IPS-NIHi11 (cell line): Measurements from ENCODE around the gene INSM1.
"Not testable (repeated sequence)": the region's sequence is repeated elsewhere in the genome, so short reads cannot be mapped to it uniquely, and the experiment has no call there.

Experiments
- DNase-seq: peaks from one replicate; pipeline ENCODE4 v3.0.0; 2012; ENCODE audit warnings: mixed read lengths, low spot score

The INSM1 gene, protein sequence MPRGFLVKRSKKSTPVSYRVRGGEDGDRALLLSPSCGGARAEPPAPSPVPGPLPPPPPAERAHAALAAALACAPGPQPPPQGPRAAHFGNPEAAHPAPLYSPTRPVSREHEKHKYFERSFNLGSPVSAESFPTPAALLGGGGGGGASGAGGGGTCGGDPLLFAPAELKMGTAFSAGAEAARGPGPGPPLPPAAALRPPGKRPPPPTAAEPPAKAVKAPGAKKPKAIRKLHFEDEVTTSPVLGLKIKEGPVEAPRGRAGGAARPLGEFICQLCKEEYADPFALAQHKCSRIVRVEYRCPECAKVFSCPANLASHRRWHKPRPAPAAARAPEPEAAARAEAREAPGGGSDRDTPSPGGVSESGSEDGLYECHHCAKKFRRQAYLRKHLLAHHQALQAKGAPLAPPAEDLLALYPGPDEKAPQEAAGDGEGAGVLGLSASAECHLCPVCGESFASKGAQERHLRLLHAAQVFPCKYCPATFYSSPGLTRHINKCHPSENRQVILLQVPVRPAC

DNA sequence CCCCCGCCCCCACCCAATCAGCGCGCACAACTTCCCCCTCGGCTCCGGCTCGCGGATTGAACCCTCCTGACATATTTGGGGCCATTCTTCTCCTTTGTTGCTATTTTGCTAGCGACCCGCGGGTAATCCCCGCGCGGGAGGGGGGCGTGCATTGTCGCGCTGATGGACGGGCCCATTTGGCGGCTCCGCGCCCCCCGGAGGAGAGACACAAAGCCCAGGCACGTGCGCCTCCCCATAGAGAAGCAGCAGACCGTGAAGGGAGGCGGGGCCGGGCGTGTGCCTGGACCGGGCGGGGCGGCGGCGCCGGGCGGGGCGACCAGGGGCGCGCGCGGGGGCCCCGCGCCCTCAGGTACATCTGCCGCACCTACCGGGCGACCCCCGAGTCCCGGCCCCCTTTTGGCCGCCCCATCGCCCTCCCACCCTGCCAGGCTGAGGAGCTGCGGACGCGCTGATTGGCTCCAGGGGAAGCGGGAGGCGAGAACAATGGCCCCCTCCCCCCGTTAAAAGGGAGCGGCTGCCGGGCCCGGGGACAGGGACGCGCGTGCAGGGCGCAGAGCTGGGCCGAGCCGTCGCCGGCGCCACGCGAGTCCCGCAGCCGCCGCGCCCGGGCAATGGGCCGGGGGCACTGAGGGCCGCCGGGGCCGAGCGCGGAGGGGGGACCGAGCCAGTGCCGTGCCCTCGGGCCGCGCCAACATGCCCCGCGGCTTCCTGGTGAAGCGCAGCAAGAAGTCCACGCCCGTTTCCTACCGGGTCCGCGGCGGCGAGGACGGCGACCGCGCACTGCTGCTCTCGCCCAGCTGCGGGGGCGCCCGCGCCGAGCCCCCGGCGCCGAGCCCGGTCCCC lies at the start of gene INSM1:
Gene INSM1, plus strand, starts transcription at position 530 of the 843 bp plus-strand sequence. Its CDS starts 164 bp downstream, at position 694.
- DNase-seq: peak; percentile 61

DNA sequence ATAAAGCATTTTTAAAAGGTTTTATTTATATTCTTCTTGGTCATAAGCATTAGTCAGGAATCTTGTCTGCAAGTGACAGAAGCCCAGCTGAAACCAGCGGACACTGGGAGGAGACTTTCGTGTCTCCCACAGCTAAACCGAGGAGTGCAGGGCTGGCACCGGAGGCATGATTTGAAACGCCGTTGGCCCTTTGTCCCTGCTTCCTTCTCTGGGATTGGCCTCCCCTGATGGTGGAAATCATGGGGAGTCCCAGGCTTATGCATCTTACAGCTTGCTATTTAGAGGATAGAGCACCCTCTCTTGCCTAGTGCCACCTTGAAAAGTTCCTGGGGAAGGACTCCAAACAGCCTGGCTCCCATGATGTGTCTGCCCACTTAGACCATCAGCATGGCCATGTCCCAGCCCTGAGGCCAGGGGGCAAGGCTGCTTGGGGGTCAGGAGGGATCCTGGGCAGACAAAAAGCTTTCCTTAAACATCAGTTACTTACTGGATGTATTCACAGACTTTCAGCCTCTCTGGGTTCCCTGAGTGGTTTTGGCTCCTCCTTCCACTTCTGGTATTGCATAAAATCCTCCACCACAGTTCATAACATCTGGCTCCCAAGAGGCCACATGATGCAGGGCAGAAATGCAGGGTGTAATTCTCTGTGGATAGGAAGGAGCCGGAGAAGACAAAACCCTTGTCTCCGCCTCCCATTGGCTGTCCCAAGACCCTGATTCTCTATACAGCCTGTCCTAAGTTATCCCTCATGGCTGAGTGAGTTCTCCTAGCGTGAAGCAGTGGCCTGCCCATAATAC lies 49.3 kb upstream of the INSM1 start:
- DNase-seq: no peak

DNA sequence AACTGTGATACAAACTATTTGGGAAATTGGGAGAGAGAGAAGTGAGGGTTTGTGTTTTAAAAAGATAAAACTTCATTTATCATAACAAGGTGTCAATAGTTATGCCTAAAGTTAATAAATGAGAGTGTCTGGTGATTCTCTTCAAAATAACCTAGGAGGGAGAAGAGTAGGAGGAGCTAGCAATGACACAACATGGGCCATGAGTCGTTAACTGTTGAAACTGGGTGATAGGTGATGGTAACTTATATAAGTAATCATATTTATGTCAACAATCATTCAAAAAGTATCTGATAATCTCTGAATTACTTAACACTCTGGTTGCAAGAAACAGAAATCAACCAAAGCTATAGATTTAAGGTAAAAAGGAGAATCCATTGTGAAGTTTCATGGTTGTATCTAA lies 46.8 kb upstream of the INSM1 start:
- no peak for DNase-seq

DNA sequence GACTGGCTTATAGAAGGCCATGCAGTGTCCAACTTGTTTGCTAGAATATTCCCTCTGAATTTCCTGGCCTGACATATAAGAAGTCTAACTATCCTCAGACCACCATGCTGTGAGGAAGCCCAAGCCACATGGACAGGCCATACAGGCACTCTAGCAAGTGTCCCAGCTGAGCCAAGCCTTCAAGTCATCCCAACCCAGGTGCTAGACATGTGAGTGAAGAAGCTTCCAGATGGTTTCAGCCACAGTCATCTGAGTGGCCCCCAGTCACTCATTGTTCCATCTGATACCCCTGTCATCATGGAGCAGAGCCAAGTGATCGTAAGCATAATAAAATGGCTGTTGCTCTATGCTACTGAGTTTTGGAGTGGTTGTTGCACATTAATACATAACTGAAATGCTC lies 46.0 kb upstream of the INSM1 start:
- DNase-seq: no peak

DNA sequence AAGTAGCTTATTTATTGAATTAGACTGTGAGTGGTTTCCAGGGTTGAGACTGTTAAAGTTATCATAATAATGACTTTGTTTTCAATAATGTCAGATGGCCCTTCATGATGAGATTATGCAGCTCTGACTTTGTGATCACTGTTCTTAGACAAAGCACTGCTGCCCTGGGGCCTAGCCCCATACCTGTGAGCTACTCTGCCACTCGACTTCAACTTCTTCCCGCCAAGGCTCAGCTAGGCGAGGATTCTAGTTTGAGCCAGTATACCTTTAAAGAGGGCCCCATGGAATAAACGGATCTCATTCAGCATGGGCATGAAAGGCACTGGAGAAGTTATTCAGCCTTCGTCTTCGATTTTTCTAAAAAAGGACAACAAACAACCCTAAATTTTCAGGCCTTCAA lies 45.0 kb upstream of the INSM1 start:
- DNase-seq: no peak

DNA sequence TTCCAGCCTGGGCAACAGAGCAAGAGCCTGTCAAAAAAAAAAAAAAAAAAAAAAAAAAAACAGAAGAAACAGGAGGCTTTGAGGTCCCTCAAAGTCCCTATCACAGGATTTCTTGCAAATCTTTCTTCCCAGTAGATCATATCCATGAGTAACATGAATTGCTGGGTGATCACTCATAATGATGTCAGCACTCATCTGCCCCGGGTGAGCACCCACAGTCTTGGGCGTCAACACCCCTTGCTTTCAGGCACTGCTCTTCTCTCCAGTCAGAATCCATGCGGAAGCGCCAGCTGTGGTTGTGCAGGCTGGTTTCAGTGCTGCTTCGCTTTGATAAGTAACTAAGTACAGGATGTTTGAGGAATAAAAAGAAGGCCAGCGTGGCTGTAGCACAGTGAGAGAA lies 40.2 kb upstream of the INSM1 start:
- no peak for DNase-seq

DNA sequence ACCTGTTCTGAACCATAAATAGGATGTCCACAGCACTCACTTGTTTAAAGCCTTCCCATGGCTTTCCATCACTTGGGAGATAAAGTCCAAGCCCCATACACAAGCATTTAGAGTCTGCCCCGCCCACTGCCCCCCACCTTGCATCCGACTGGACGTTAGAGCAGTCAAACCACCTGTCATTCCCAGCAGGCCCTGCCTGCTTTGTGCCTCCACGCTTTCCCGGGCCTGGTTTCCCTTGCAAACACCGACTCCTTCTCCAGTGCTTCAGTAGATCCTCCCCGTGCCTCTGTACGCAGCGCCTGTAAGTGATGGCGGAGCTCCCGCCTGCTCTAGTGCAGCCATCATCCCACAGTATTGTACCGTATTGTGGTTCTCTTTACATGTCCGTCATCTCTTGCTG lies 38.3 kb upstream of the INSM1 start:
- no peak for DNase-seq

DNA sequence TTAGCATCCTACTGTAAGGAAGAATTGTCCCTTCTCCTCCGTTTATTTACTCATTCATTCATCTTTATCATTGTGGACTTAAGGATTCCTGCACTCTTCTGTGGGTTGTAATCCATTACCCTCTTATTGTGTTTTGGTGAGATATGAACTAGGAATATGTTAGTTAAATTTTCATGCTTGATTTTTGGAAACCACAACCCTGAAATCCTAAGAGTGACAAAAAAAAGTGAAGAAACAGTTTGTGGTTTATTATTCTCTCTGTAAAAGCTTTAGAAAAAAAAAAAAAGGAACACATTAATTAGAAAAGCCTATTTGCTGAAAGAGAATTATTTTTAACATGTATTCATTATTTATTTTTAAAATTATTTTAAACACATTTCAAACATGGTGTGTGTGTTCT lies 36.7 kb upstream of the INSM1 start:
- no peak for DNase-seq

DNA sequence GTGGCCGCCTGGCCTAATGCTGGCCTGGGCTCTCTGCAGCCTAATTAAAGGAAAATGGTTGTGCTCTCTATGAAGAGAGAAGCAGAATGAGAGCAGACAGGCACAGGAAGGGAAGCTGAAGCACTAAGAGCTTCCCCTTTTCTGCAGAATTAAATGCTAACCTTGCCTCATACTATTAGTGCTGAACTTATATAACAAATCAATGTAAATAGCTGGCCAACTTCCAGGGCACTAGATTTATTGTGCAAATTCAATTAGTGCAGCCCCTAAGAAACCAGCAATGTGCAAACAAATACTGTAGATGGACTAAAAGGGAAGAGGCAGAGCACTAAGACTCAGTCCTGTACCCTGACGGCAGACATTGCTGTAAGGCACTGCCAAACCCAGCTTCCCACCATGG lies 36.1 kb upstream of the INSM1 start:
- no peak for DNase-seq

DNA sequence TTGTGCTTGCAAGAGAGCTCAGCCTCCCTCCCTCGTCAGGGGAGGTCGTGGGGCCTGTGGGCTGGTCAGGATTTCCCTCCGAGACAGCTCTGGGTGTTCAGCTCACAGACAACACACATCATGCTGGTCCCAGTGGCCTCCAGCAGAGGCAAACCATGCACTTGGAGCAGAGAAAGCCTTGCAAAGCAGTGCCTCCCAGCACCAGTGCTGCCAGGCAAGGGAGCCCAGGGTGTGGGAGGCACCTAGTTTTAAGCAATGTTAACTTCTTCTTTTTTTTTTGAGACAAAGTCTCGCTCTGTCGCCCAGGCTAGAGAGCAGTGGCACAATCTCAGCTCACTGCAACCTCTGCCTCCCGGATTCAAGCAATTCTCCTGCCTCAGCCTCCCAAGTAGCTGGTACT lies 34.0 kb upstream of the INSM1 start:
- no peak for DNase-seq

DNA sequence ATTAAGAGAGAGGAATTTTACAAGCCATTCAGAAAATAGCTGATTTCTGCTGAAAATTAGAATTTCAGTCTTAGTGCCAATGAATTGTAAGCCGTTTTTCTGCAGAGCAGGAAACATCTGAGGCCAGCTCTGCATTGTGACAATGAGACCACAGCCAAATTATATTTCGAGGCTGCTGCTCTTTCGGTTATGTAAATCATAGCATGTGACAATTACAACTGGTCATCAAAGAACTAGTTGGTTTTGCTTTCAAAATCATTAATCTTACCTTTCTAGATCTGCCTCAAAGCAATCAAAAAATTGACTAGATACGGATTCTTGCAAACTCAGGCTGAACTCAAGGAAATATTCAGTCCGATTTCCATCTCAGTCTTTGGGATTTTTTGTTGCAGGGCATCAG lies 33.4 kb upstream of the INSM1 start:
- no peak for DNase-seq

DNA sequence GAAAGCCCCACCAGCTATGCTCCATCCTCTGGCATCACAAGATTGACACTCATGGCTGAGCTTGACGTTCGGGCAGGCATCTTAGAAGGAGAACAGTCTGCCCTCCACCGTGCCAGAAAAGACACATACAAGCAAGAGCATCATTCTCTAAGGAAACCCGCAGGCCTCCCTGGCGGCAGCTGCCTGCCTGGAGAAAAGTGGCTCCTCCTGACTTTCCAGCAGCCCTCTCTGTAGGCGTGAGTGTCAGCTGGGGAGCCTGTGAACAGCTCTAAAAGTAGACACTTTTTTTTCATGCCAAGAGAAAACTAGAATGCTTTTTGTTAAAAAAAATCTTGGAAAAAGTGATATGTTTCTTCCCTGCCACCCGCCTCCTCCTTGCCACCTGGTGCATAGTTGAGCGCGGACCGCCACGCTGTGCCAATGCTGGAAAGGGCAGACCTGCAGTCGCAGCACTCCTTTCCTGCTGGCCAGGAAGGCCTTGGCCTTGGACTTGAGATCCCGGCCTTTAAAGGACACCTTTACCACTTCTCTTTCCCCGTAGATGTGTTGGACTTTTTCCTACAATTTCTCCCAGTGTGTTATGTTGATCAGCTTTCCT lies 29.7 kb upstream of the INSM1 start:
- no peak for DNase-seq

DNA sequence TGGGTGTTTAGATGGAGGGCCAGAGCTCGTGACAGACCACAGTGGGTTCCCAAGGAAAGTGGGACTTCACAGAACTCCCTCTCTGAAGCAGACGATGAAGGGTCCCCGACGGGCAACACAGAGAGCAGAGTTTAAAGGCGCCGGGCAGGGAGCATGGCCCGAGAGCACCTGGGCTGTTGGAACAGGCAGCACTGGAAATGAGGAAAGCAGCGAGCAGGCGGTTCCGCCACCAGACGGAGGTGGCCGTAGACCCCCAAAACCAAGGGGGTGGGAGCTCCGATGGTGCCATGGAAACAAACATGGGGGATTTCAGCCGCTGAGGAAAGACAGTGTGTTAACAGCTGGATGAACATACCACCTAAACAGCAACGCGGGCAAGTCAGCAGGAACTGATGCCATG lies 27.5 kb upstream of the INSM1 start:
- no peak for DNase-seq

DNA sequence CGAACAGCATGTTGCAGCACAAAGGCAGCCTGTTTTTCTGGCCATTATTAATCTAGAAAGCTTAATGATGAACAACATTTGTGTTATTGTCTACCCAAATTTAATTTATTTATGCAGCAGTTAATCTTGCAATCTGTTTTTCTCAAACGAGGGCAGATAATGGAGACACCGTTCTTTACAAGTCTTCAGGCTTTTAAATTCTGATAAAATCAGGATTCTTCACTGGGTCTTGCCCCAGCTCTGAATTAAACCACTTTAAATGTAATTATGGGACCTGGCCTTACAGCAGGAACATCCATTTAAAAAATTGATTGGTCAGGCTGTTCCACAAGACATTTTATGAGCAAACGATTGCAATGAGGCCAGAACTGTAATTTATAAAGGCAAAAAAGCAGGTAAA lies 26.5 kb upstream of the INSM1 start:
- DNase-seq: no peak

DNA sequence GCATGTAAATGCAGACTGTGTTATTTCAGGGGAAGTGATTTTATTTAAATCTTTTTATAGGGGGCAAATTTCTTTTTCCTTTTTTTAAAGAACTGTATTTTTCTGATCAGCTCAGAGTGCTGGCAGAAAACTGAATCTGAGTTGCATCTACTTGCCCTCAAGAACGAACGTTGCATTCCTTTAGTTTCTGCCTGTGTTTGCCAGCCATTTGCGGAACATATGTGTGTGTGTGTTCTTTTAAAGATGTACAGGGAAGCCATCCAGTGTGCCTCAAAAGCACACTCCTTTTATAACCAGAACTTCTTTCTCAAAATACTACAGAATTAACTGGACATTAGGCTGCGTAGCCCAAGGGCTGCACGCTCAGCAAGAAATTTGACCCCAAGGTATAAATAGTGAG lies 25.8 kb upstream of the INSM1 start:
- no peak for DNase-seq

DNA sequence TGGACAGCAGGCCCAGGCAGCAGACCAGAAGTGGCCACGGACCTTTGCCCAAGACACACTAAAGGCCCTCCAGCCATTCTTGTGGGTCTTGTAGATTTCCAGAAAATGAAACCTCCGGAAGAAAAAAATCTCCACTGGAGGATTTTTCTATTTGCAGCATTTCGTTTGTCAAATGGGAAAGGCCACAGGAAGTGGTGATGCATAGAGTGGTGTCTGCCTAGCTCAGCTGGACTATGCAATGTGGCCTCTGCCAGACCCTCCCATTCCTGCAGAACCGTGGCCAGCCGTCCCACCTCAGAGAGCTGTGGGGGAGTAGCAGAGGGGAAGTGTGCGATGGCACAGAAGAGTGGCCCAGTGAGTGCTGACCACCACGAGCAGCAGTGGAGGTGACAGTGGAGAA lies 24.0 kb upstream of the INSM1 start:
- no peak for DNase-seq

DNA sequence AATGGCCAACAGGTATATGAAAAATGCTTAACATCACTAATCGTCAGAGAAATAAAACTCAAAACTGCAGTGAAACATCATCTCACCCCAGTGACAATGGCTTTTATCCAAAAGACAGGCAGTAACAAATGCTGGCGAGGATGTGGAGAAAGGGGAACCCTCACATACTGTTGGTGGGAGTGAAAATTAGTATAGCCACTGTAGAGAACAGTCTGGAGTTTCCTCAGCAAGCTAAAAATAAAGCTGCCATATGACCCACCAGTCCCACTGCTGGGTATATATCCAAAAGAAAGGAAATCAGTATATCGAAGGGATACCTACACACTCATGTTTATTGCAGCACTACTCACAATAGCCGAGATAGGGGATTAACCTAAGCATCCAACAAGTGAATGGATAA lies 23.4 kb upstream of the INSM1 start:
- DNase-seq: no peak

DNA sequence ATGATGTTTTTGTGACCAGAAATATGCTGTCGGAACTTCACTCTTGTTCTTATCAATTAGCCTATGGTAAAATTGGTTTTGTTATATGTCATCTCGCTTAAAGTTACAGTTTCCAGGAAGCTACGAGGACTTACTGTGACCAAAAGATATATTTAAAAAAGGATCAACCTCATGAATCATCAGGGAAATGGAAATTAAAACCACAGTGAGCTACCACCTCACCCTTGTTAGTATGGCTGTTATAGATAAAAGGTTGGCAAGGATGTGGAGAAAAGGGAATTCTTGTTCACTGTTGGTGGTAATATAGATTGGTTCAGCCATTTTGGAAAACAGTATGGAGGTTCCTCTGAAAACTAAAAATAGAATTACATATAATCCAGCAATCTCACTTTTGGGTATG lies 14.3 kb upstream of the INSM1 start:
- no peak for DNase-seq

DNA sequence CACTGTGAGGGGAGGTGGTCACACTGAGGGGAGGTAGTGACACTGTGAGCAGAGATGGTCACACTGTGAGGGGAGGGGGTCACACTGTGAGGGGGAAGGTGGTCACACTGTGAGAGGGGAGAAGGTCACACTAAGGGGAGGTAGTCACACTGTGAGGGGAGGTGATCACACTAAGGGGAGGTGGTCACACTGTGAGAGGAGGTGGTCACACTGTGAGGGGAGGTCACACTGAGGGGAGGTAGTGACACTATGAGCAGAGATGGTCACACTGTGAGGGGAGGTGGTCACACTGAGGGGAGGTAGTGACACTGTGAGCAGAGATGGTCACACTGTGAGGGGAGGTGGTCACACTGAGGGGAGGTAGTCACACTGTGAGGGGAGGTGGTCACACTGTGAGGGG lies 12.4 kb upstream of the INSM1 start:
- not testable (repeated sequence) for DNase-seq

DNA sequence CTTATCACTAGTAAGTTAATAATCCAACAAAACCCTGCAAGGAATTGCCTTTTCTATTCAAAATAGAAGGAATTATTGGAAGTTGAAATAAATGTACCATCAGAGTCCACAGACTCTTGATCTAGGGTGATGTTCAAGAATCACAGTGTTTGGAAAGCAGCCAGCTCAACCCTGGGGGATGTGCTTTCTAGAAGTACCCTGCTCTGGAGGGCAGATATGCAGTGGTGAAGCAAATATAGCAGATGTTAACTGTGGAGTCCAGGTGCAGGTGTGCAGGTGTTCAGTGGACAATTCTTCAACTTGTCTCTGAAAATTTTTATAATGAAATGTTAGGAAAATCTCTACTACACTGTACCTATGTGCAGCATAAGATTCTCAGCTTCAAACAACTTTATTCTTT lies 9.1 kb upstream of the INSM1 start:
- DNase-seq: no peak

DNA sequence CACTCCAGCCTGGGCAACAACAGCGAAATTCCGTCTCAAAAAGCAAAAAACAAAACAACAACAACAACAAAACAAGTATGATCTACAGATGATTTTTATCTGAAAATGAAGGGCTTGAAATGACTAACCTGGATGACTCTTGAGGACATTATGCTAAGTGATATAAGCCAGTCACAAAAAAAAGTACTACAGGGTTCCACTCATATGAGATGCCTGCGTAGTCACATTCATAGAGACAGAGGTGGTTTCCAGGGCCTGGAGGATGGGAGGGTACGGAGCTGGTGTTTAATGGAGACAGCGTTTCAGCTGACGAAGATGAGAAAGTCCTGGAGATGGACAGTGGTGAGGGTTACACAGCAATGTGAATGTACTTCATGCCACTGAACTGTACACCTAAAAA lies 8.3 kb upstream of the INSM1 start:
- no peak for DNase-seq

DNA sequence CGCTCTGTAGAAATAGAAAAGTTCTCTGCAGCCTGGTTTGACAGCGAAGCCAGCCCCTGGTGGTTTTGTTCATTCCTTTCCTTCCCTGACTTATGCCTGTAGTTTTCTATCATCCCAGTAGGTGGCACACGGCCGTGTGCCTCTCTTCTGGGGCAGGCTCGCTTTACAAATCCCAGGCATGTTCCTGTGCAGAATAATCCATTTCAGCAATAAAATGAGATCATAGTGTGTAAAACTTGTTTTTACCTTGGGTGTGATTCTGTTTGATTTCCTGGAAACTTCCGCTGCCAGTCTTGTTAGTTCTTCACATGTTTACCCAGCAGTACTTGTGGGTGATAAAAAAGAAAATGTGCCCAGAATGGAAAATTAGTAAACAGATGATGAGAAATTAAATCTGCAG lies 7.4 kb upstream of the INSM1 start:
- peak; percentile 70 for DNase-seq
